ENCODE data around the gene SLC25A39.
"Not testable (repeated sequence)": the region's sequence is repeated elsewhere in the genome, so short reads cannot be mapped to it uniquely, and the experiment has no call there.

SLC25A39 gene

GRCh38 chr17:44334315-44334714 lies 9.7 kb upstream of the SLC25A39 start:
- TF ChIP-seq CTCF (IDR thresholded peaks at IDR 0.05; ENCODE audit: insufficient read depth, low read length) (no peak), POLR2AphosphoS5 (IDR thresholded peaks at IDR 0.05; ENCODE audit: low read depth) (no peak), REST (IDR thresholded peaks at IDR 0.05; ENCODE audit: insufficient replicate concordance, low read depth) (no peak), GABPA (IDR thresholded peaks at IDR 0.05; ENCODE audit: low read depth) (no peak)
- DNase-seq (ENCODE audit: low read depth in 1 of 2, low spot score in 1 of 2): no peak
- H3K27me3 ChIP-seq (ENCODE audit: insufficient read depth, poor library complexity, severe bottlenecking): no peaks in the 10 kb centered on the region
- no peak overlapping the region for H3K4me3 ChIP-seq (replicated peaks; ENCODE audit: insufficient read depth, low read length)
- peak overlapping the region; percentile 67 for H3K27ac ChIP-seq (replicated peaks)

GRCh38 chr17:44333371-44333770 lies 8.7 kb upstream of the SLC25A39 start:
- DNase-seq (ENCODE audit: low read depth in 1 of 2, low spot score in 1 of 2): peak in 1 of 2 experiments; percentile 83

DNA sequence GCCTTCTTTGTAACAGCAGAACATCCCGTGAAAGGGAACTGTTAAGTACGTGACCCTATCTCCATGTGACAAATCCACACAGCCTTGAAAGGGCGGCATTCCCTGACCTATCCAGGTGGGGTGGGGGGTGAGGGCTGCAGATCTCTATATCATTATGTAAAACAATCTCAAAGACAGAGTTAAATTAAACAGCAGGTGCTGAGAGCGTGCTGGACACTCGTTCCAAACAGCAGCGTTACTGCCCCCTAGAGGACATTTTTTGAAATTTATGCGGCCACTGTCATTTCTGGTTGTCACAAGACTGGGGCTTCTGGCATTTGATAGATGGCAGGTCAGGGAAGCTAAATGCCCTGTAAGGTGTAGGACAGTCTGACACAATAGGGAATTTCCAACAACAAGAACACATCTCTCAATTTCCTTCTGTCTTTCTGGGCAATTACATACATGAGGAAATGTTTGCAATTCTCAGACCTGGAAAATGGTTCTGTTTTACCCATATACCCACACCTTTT lies 6.7 kb upstream of the SLC25A39 start:
- Histone ChIP-seq H3K27me3 (ENCODE audit: insufficient read depth, poor library complexity, severe bottlenecking) (no peaks in the 10 kb centered on the region), H3K27ac (replicated peaks) (peak overlapping the region; percentile 45), H3K4me3 (replicated peaks; ENCODE audit: insufficient read depth, low read length) (no peak overlapping the region)
- no peak for TF ChIP-seq REST (IDR thresholded peaks at IDR 0.05; ENCODE audit: insufficient replicate concordance, low read depth)
- TF ChIP-seq SPI1 (IDR thresholded peaks at IDR 0.05; ENCODE audit: borderline replicate concordance, low read depth): no peak
- peak; percentile 69 for TF ChIP-seq CTCF (IDR thresholded peaks at IDR 0.05; ENCODE audit: insufficient read depth, low read length)
- DNase-seq (ENCODE audit: low read depth in 1 of 2, low spot score in 1 of 2): peak in 1 of 2 experiments; percentile 86

More at GRCh38 chr17:44333371-44333770, 8.7 kb upstream of the SLC25A39 start:
- Histone ChIP-seq H3K4me3 (replicated peaks; ENCODE audit: insufficient read depth, low read length) (no peak overlapping the region), H3K27ac (replicated peaks) (peak overlapping the region; percentile 67), H3K27me3 (ENCODE audit: insufficient read depth, poor library complexity, severe bottlenecking) (no peaks in the 10 kb centered on the region)
- TF ChIP-seq POLR2AphosphoS5 (IDR thresholded peaks at IDR 0.05; ENCODE audit: low read depth) (no peak), SPI1 (IDR thresholded peaks at IDR 0.05; ENCODE audit: borderline replicate concordance, low read depth) (peak; percentile 64)

DNA sequence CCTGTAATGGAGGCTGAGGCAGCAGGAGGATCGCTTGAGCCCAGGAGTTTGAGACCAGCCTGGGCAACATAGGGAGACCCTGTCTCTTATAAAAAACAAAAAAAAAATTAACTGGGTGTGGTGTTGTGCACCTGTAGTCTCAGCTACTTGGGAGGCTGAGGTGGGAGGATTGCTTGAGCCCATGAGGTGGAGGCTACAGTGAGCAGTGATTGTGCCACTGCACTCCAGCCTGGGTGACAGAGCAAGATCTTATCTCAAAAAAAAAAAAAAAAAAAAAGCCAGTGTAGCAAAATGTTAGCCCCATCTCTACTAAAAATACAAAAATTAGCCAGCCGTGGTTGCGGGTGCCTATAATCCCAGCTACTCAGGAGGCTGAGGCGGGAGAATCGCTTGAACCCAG lies 5.6 kb upstream of the SLC25A39 start:
- H3K27me3 ChIP-seq (ENCODE audit: insufficient read depth, poor library complexity, severe bottlenecking); H3K4me3 ChIP-seq (replicated peaks; ENCODE audit: insufficient read depth, low read length); DNase-seq (ENCODE audit: low read depth in 1 of 2, low spot score in 1 of 2); H3K27ac ChIP-seq (replicated peaks): not testable (repeated sequence)

GRCh38 chr17:44329516-44329915 lies 4.9 kb upstream of the SLC25A39 start:
- not testable (repeated sequence) for H3K4me3 ChIP-seq (replicated peaks; ENCODE audit: insufficient read depth, low read length); DNase-seq (ENCODE audit: low read depth in 1 of 2, low spot score in 1 of 2); H3K27me3 ChIP-seq (ENCODE audit: insufficient read depth, poor library complexity, severe bottlenecking); H3K27ac ChIP-seq (replicated peaks)
